Cerebellar cortex (tissue), 1 donor: ENCODE measurements around the gene VMP1.

Experiments used
- DNase-seq: peaks from one replicate; pipeline ENCODE4 v3.0.0-alpha.2; 2015; ENCODE audit warnings: low spot score

VMP1 gene

GRCh38 chr17:59711936-59712335, 4.5 kb downstream of the VMP1 start:
- no peak for DNase-seq

GRCh38 chr17:59712862-59713261, 5.4 kb downstream of the VMP1 start:
- no peak for DNase-seq

GRCh38 chr17:59714255-59714654, 6.8 kb downstream of the VMP1 start:
- no peak for DNase-seq

GRCh38 chr17:59716427-59716826, 9.0 kb downstream of the VMP1 start:
- DNase-seq, result no peak

GRCh38 chr17:59719526-59719925, 12.1 kb downstream of the VMP1 start:
- no peak for DNase-seq

GRCh38 chr17:59722623-59723022, 15.2 kb downstream of the VMP1 start:
- DNase-seq, result no peak

- DNase-seq, result no peak
These were observed 15.6 kb downstream of the VMP1 start for GRCh38 chr17:59723041-59723440.

GRCh38 chr17:59723607-59724006, 16.2 kb downstream of the VMP1 start:
- DNase-seq, result no peak

GRCh38 chr17:59725691-59726090, 18.2 kb downstream of the VMP1 start:
- DNase-seq, result no peak

- DNase-seq, result no peak
These were observed 20.5 kb downstream of the VMP1 start for GRCh38 chr17:59727817-59728533.

GRCh38 chr17:59730268-59730834, 22.9 kb downstream of the VMP1 start:
- DNase-seq, result no peak

- DNase-seq, result no peak
These were observed 26.2 kb downstream of the VMP1 start for GRCh38 chr17:59733697-59734096.

- no peak for DNase-seq
These were observed 26.8 kb downstream of the VMP1 start for GRCh38 chr17:59734226-59734625.

- DNase-seq, result no peak
These were observed 29.9 kb downstream of the VMP1 start for GRCh38 chr17:59737324-59737723.

- no peak for DNase-seq
These were observed 36.4 kb downstream of the VMP1 start for GRCh38 chr17:59743842-59744241.

- DNase-seq, result no peak
These were observed 37.6 kb downstream of the VMP1 start for GRCh38 chr17:59745040-59745439.

- peak; percentile 67 for DNase-seq
These were observed 39.5 kb downstream of the VMP1 start for GRCh38 chr17:59746849-59747445.

- no peak for DNase-seq
These were observed 41.1 kb downstream of the VMP1 start for GRCh38 chr17:59748591-59748990.

GRCh38 chr17:59751955-59752413, 44.5 kb downstream of the VMP1 start:
- DNase-seq, result no peak

GRCh38 chr17:59752446-59752845, 45.0 kb downstream of the VMP1 start:
- DNase-seq, result no peak

GRCh38 chr17:59752922-59753321, 45.5 kb downstream of the VMP1 start:
- DNase-seq, result no peak

GRCh38 chr17:59753522-59754467, 46.3 kb downstream of the VMP1 start:
- peak; percentile 89 for DNase-seq
